IMR-90 (cell line): ENCODE data around the gene LMX1A. TPM values are rescaled to one million over a fixed set of nuclear protein-coding genes. Genes with fewer than 3 reads are reported as not detected.

ENCODE experiments used
- ATAC-seq: fragments of 200-7000 bp; cut with Tn5 transposase; 2 replicates; pipeline ENCODE4 v1.9.1; 2020; ENCODE audit warnings: low read depth, mild to moderate bottlenecking, moderate library complexity
- BruUV-seq: library from RNA; stranded (reverse); fragments of 400-500 nt; replicated peaks from 2 replicates; lab custom pipeline; 2021; lab: Mats Ljungman, UMichigan
- CTCF ChIA-PET: fragments of 300-600 bp; formaldehyde crosslinking; extraction: SDS; loops from one replicate; lab custom pipeline; 2021; ENCODE audit warnings: antibody characterized with exemption; lab: Yijun Ruan, JAX
- POLR2A ChIA-PET: fragments of 300-600 bp; sonication (Branson Sonifier 250); formaldehyde crosslinking; loops from one replicate; lab custom pipeline; 2022; ENCODE audit warnings: antibody characterized with exemption; ENCODE audit not compliant: unreplicated experiment; lab: Charles Lee
- DNase-seq: peaks from one replicate; pipeline ENCODE4 v3.0.0; 2013
- H2AFZ ChIP-seq: replicated peaks from 2 replicates; pipeline ENCODE3; 2013; ENCODE audit warnings: low read length, mild to moderate bottlenecking; ENCODE audit not compliant: poor library complexity
- H2AK5ac ChIP-seq: 2 replicates; pipeline ENCODE4 v1.6.1; 2013; ENCODE audit warnings: low read depth, low read length, inconsistent platforms
- H2AK9ac ChIP-seq: replicated peaks from 2 replicates; pipeline ENCODE3; 2013; ENCODE audit warnings: mild to moderate bottlenecking, low read depth, low read length, moderate library complexity; ENCODE audit not compliant: poor library complexity
- H2BK120ac ChIP-seq: 2 replicates; pipeline ENCODE4 v1.6.1; 2013; ENCODE audit warnings: low read depth, low read length, inconsistent platforms
- H2BK15ac ChIP-seq: 3 replicates; pipeline ENCODE4 v1.6.1; 2013; ENCODE audit warnings: low read depth, low read length, inconsistent platforms
- H2BK20ac ChIP-seq: 2 replicates; pipeline ENCODE4 v1.6.1; 2013; ENCODE audit warnings: low read depth, mild to moderate bottlenecking, inconsistent platforms, low read length, moderate library complexity
- H2BK5ac ChIP-seq: 2 replicates; pipeline ENCODE4 v1.6.1; 2013; ENCODE audit warnings: mild to moderate bottlenecking, low read depth, low read length, inconsistent platforms; ENCODE audit not compliant: poor library complexity, severe bottlenecking
- H3K14ac ChIP-seq: replicated peaks from 2 replicates; pipeline ENCODE4 v1.6.1; 2013; ENCODE audit warnings: low read depth, low read length, inconsistent platforms
- H3K18ac ChIP-seq: 2 replicates; pipeline ENCODE4 v1.6.1; 2013; ENCODE audit warnings: low read depth, low read length, control low read depth
- H3K23ac ChIP-seq: 2 replicates; pipeline ENCODE4 v1.6.1; 2013; ENCODE audit warnings: low read depth, low read length, inconsistent platforms
- H3K27ac ChIP-seq: 2 replicates; pipeline ENCODE4 v1.5.1; 2013; ENCODE audit warnings: mild to moderate bottlenecking, control low read depth, low read length; ENCODE audit not compliant: insufficient read depth
- H3K27me3 ChIP-seq: 2 replicates; pipeline ENCODE4 v1.6.1; 2013; ENCODE audit warnings: low read length; ENCODE audit not compliant: control insufficient read depth, insufficient read depth
- H3K36me3 ChIP-seq: 2 replicates; pipeline ENCODE4 v1.6.1; 2013; ENCODE audit warnings: low read length, mixed read lengths; ENCODE audit not compliant: control insufficient read depth, insufficient read depth
- H3K4ac ChIP-seq: 2 replicates; pipeline ENCODE4 v1.6.1; 2013; ENCODE audit warnings: low read depth, low read length, inconsistent platforms
- H3K4me1 ChIP-seq: 2 replicates; pipeline ENCODE4 v1.6.1; 2013; ENCODE audit warnings: low read length, mixed read lengths; ENCODE audit not compliant: control insufficient read depth, insufficient read depth
- H3K4me2 ChIP-seq: 2 replicates; pipeline ENCODE4 v1.6.1; 2013; ENCODE audit warnings: low read depth, mild to moderate bottlenecking, control low read depth, low read length, moderate library complexity
- H3K4me3 ChIP-seq: 2 replicates; pipeline ENCODE4 v1.5.1; 2013; ENCODE audit warnings: low read depth, mild to moderate bottlenecking, control low read depth, low read length, moderate library complexity; ENCODE audit not compliant: insufficient read depth
- H3K56ac ChIP-seq: 2 replicates; pipeline ENCODE4 v1.6.1; 2013; ENCODE audit warnings: low read length, inconsistent platforms; ENCODE audit not compliant: insufficient read depth; ENCODE audit errors: extremely low read depth
- H3K79me1 ChIP-seq, 2 experiments: 2 replicates each; pipeline ENCODE4 v1.6.1; 2013; ENCODE audit warnings: low read length in 2 of 2, inconsistent platforms in 1 of 2, low read depth in 1 of 2
- H3K9ac ChIP-seq: 2 replicates; pipeline ENCODE4 v1.6.1; 2013; ENCODE audit warnings: low read depth, low read length, control low read depth
- H3K9me1 ChIP-seq: 2 replicates; pipeline ENCODE4 v1.6.1; 2013; ENCODE audit warnings: low read length, inconsistent platforms; ENCODE audit not compliant: insufficient read depth
- H3K9me3 ChIP-seq: 2 replicates; pipeline ENCODE4 v1.6.1; 2013; ENCODE audit warnings: low read length; ENCODE audit not compliant: control insufficient read depth, insufficient read depth
- H4K20me1 ChIP-seq: 2 replicates; pipeline ENCODE4 v1.6.1; 2013; ENCODE audit warnings: low read length, inconsistent platforms; ENCODE audit not compliant: insufficient read depth
- H4K5ac ChIP-seq: 2 replicates; pipeline ENCODE4 v1.6.1; 2013; ENCODE audit warnings: mild to moderate bottlenecking, low read depth, low read length, control low read depth
- H4K8ac ChIP-seq, 2 experiments: 2 replicates each; pipeline ENCODE4 v1.6.1; 2013; ENCODE audit warnings: low read depth in 2 of 2, low read length in 2 of 2, control low read depth in 1 of 2, inconsistent platforms in 1 of 2
- H4K91ac ChIP-seq: 2 replicates; pipeline ENCODE4 v1.6.1; 2013; ENCODE audit warnings: low read depth, low read length, inconsistent platforms; ENCODE audit not compliant: insufficient read depth
- BHLHE40 ChIP-seq: fragments of 150-350 bp; IDR thresholded peaks from 2 replicates; pipeline ENCODE4 v1.6.1; 2016; ENCODE audit warnings: mild to moderate bottlenecking, low read depth, low read length
- CEBPB ChIP-seq: IDR thresholded peaks from 2 replicates; pipeline ENCODE4 v1.6.1; 2012; ENCODE audit warnings: low read depth, low read length, improper control_type of control experiment
- CHD1 ChIP-seq: IDR thresholded peaks from 2 replicates; pipeline ENCODE4 v1.6.1; 2012; ENCODE audit warnings: low read depth, low read length, improper control_type of control experiment
- FOS ChIP-seq: fragments of 150-350 bp; IDR thresholded peaks from 2 replicates; pipeline ENCODE4 v1.6.1; 2016; ENCODE audit warnings: low read depth, low read length
- MAFK ChIP-seq: IDR thresholded peaks from 2 replicates; pipeline ENCODE4 v1.6.1; 2012; ENCODE audit warnings: low read depth, low read length, improper control_type of control experiment
- MAZ ChIP-seq: IDR thresholded peaks from 2 replicates; pipeline ENCODE4 v1.6.1; 2012; ENCODE audit warnings: low read depth, mild to moderate bottlenecking, low read length, improper control_type of control experiment, moderate library complexity, borderline replicate concordance
- MXI1 ChIP-seq: IDR thresholded peaks from 2 replicates; pipeline ENCODE4 v1.6.1; 2012; ENCODE audit warnings: low read depth, mild to moderate bottlenecking, low read length, moderate library complexity, borderline replicate concordance
- NFE2L2 ChIP-seq: fragments of 150-350 bp; IDR thresholded peaks from 2 replicates; pipeline ENCODE4 v1.6.1; 2016; ENCODE audit warnings: low read depth, mild to moderate bottlenecking, low read length
- POLR2A ChIP-seq: IDR thresholded peaks from 2 replicates; pipeline ENCODE4 v1.6.1; 2012; ENCODE audit warnings: mild to moderate bottlenecking, low read depth, low read length
- RAD21 ChIP-seq: IDR thresholded peaks from 2 replicates; pipeline ENCODE4 v1.6.1; 2012; ENCODE audit warnings: low read length, improper control_type of control experiment
- RCOR1 ChIP-seq: IDR thresholded peaks from 2 replicates; pipeline ENCODE4 v1.6.1; 2012; ENCODE audit warnings: mild to moderate bottlenecking, low read length, improper control_type of control experiment; ENCODE audit not compliant: insufficient replicate concordance
- RFX5 ChIP-seq: IDR thresholded peaks from 2 replicates; pipeline ENCODE4 v1.8.0; 2012; ENCODE audit warnings: low read depth, mild to moderate bottlenecking, low read length, moderate library complexity
- SMC3 ChIP-seq: fragments of 150-350 bp; IDR thresholded peaks from 2 replicates; pipeline ENCODE4 v1.6.1; 2016; ENCODE audit warnings: low read depth, mild to moderate bottlenecking, antibody characterized with exemption, low read length, moderate library complexity
- WGBS, 2 experiments: methylation state at CpG; one replicate each; pipeline versions ENCODE4 v1.1.5 to v1.1.7; 2013; ENCODE audit warnings: missing lambda C conversion rate in 2 of 2; ENCODE audit not compliant: insufficient read length in 1 of 2; ENCODE audit errors: extremely low coverage in 2 of 2; 5-methylcytosine and 5-hydroxymethylcytosine counted together
- dilution Hi-C: fragments of 300-500 bp; cut with HindIII; formaldehyde crosslinking; loops from one replicate; pipeline ENCODE4 v1.14.3; 2018; ENCODE audit warnings: low sequenced_read_pairs; ENCODE audit not compliant: unreplicated experiment
- in situ Hi-C: fragments of 300-500 bp; cut with MboI; formaldehyde crosslinking; loops from 3 replicates; pipeline ENCODE4 v1.14.3; 2019; ENCODE audit warnings: low sequenced_read_pairs, inconsistent platforms, mixed read lengths
- intact Hi-C: fragments of 100-400 bp; cut with micrococcal nuclease; formaldehyde crosslinking; loops from 2 replicates; pipeline ENCODE4 v1.10.0; 2022
- polyA plus RNA-seq, 3 experiments: library from polyadenylated mRNA; depleted of rRNA; stranded (reverse); fragments of >200 nt; gene quantifications; 2 replicates each; pipeline ENCODE4 v1.2.3, GENCODE V29; 2012; ENCODE audit warnings: low replicate concordance in 1 of 3
- total RNA-seq: library from RNA; depleted of rRNA; stranded (reverse); fragments of >200 nt; gene quantifications from 2 replicates; pipeline ENCODE4 v1.2.3, GENCODE V29; 2012
- TF ChIP-seq, protein P1 (sequence below): fragments of 150-350 bp; IDR thresholded peaks from 2 replicates; pipeline ENCODE4 v1.6.1; 2017; ENCODE audit warnings: mild to moderate bottlenecking, antibody characterized with exemption, low read length, low read depth
- TF ChIP-seq, protein P2 (sequence below): fragments of 150-350 bp; IDR thresholded peaks from 2 replicates; pipeline ENCODE4 v1.6.1; 2016; ENCODE audit warnings: low read depth, mild to moderate bottlenecking, low read length, moderate library complexity, borderline replicate concordance

The LMX1A gene
- total and polyA plus RNA-seq, 2 of the 4 experiments (the other 2 are of a cell fraction) = not detected

DNA sequence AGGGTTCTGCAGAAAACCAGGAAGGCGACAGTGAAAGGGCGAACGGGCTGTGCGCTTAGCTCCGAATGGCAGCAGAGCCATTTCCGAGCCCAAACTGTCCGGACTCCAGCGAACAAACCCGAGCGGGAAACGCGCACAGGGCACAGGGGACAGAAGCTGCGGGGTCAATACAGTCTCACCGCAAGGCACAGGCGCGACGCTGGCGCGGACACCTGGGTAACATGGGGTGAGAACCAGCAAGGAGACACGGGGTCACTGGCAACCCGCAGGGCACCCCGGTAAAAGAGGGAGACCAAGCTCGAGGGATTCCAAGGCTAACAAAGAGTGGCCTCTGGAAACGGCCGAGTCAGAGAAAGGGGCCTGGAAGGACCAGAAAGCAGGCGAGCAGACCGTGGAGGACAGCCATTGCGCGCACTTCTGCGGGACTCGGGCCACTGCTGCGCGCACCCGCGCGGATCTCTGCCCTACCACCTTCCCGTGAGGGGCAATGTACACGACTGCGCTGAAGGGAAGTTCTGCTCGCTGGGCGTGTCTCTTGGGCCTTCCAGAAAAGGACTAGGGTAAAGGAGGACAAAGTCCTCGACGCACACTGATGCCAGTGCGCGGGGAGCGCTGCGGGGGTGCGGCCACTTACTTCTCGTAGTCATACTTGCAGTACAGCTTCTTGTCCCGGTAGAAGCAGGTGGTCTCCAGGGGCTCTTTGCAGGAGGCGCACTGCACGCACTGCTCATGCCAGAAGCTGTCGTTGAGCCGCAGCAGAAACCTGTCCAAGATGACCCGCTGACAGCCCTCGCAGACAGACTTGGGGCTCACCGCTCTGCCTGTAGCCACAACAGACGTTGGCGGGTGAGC lies 3.8 kb downstream of the LMX1A start:
- H2AK9ac ChIP-seq = no peak overlapping the region
- H3K9me1 ChIP-seq = no peaks in the 10 kb centered on the region
- ChIA-PET POLR2A (no interaction called here), CTCF (no interaction called here)
- no peak for TF ChIP-seq RCOR1
- TF ChIP-seq, protein P1, sequence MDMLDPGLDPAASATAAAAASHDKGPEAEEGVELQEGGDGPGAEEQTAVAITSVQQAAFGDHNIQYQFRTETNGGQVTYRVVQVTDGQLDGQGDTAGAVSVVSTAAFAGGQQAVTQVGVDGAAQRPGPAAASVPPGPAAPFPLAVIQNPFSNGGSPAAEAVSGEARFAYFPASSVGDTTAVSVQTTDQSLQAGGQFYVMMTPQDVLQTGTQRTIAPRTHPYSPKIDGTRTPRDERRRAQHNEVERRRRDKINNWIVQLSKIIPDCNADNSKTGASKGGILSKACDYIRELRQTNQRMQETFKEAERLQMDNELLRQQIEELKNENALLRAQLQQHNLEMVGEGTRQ = no peak
- TF ChIP-seq CEBPB = no peak
- no peak for TF ChIP-seq BHLHE40
- no peak for TF ChIP-seq NFE2L2
- no peak for TF ChIP-seq MXI1
- TF ChIP-seq SMC3 = no peak
- TF ChIP-seq, protein P2, sequence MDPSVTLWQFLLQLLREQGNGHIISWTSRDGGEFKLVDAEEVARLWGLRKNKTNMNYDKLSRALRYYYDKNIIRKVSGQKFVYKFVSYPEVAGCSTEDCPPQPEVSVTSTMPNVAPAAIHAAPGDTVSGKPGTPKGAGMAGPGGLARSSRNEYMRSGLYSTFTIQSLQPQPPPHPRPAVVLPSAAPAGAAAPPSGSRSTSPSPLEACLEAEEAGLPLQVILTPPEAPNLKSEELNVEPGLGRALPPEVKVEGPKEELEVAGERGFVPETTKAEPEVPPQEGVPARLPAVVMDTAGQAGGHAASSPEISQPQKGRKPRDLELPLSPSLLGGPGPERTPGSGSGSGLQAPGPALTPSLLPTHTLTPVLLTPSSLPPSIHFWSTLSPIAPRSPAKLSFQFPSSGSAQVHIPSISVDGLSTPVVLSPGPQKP = no peak
- TF ChIP-seq MAFK = no peak
- TF ChIP-seq RAD21 = no peak
- no peak for TF ChIP-seq MAZ
- TF ChIP-seq RFX5 = no peak
- TF ChIP-seq POLR2A = no peak
- no peak for TF ChIP-seq CHD1
- TF ChIP-seq FOS = no peak
- no peak overlapping the region for H2BK20ac ChIP-seq
- no peak overlapping the region for H2AFZ ChIP-seq
- no peak overlapping the region for H3K27ac ChIP-seq
- H2AK5ac ChIP-seq = no peak overlapping the region
- no peak overlapping the region for H2BK5ac ChIP-seq
- no peak overlapping the region for H3K4me3 ChIP-seq
- H4K20me1 ChIP-seq = no peaks in the 10 kb centered on the region
- H3K4ac ChIP-seq = no peak overlapping the region
- H3K36me3 ChIP-seq = no peaks in the 10 kb centered on the region
- no peak overlapping the region for H4K8ac ChIP-seq
- no peak overlapping the region for H3K18ac ChIP-seq
- H3K56ac ChIP-seq = no peak overlapping the region
- in situ Hi-C loops (no loop called here), intact Hi-C loops (no loop called here), dilution Hi-C loops (no loop called here)
- no peak overlapping the region for H3K23ac ChIP-seq
- no peak overlapping the region for H2BK15ac ChIP-seq
- H3K79me1 ChIP-seq = no peaks in the 10 kb centered on the region
- no peak overlapping the region for H3K14ac ChIP-seq
- no peaks in the 10 kb centered on the region for H3K9me3 ChIP-seq
- no peak for ATAC-seq
- no peaks in the 10 kb centered on the region for H3K4me1 ChIP-seq
- no peak for DNase-seq
- no peak overlapping the region for H3K4me2 ChIP-seq
- no peak overlapping the region for H3K9ac ChIP-seq
- H4K5ac ChIP-seq = no peak overlapping the region
- no peak overlapping the region for H2BK120ac ChIP-seq
- BruUV-seq = no TSS peak
- WGBS, 2 experiments = 1% methylated on average over 26 of the region's 59 CpGs; no CpG with 5 or more reads in 1 of the 2 experiments
- peaks cover 54% of the 10 kb centered on the region for H3K27me3 ChIP-seq
- no peak overlapping the region for H4K91ac ChIP-seq
